ENCODE results near the gene IMP4. TPM values are rescaled to one million over a fixed set of nuclear protein-coding genes. Genes with fewer than 3 reads are reported as not detected.

The IMP4 gene
- total and polyA plus RNA-seq, 2 of the 8 experiments (the other 6 are each of a cell fraction or from before 2014, with no cell fraction given), result 96.8 to 194 TPM

- H4K8ac ChIP-seq (ENCODE audit: extremely low read depth, insufficient read depth, low read length), result no peak overlapping the region
- no peak overlapping the region for H3K9ac ChIP-seq (replicated peaks in 1 of 4; ENCODE audit: extremely low read depth in 1 of 4, low read depth in 3 of 4, low read length in 3 of 4)
- peaks cover 0 to 3% (median under 1%) of the 10 kb centered on the region in 4 experiments; a peak in 1 of 8 replicates for H3K36me3 ChIP-seq (ENCODE audit: control insufficient read depth in 2 of 4, insufficient read depth in 4 of 4, low read length in 3 of 4)
- no peak overlapping the region for H3K14ac ChIP-seq (ENCODE audit: insufficient read length)
- POLR2A ChIA-PET (ENCODE audit: partially characterized antibody), result interaction anchor here (1.3 kb wide), 1 partner anchor 9 kb away, joined by 3 read pairs; no protein-coding TSS in a partner anchor
- no peak for DNase-seq (ENCODE audit: low read depth in 1 of 2, low spot score in 2 of 2)
- FAIRE-seq, result no peak
- no peak overlapping the region for H4K91ac ChIP-seq (replicated peaks; ENCODE audit: insufficient read length, low read length)
- CTCF ChIA-PET (ENCODE audit: partially characterized antibody), result interaction anchor here (1.2 kb wide), 1 partner anchor 34 kb away, joined by 4 read pairs; no protein-coding TSS in a partner anchor
- no peak overlapping the region for H3K4me2 ChIP-seq (ENCODE audit: insufficient read depth in 1 of 2, low read depth in 2 of 2, low read length in 2 of 2)
- no peak overlapping the region for H2BK5ac ChIP-seq (ENCODE audit: low read depth, low read length)
- H3K4me1 ChIP-seq (replicated peaks in 1 of 4; ENCODE audit: control insufficient read depth in 3 of 4, insufficient read depth in 4 of 4, low read length in 3 of 4), result peaks cover 0 to 5% (median 4%) of the 10 kb centered on the region in 4 experiments; a peak in 4 of 7 replicates
- no peak overlapping the region for H2BK12ac ChIP-seq (ENCODE audit: low read depth, low read length)
- no peak overlapping the region for H4K5ac ChIP-seq (ENCODE audit: insufficient read length, low read depth, low read length)
- H2BK20ac ChIP-seq (ENCODE audit: low read length), result no peak overlapping the region
- H3K23ac ChIP-seq (ENCODE audit: insufficient read length), result no peak overlapping the region
- H4K20me1 ChIP-seq (replicated peaks in 1 of 2; ENCODE audit: control insufficient read depth in 1 of 2, insufficient read depth in 2 of 2, low read length in 2 of 2), result peaks cover 0 to 2% of the 10 kb centered on the region in 2 experiments
- no peak overlapping the region for H3K18ac ChIP-seq (ENCODE audit: extremely low read depth, low read length)
- no peaks in the 10 kb centered on the region for H3K9me3 ChIP-seq (ENCODE audit: insufficient read depth in 2 of 2, low read depth in 1 of 2, low read length in 1 of 2)
- peaks cover 0 to 11% of the 10 kb centered on the region in 2 experiments; a peak in 2 of 4 replicates for H3K79me2 ChIP-seq (ENCODE audit: control insufficient read depth in 1 of 2, insufficient read depth in 2 of 2, low read length in 2 of 2)
- H2AFZ ChIP-seq (ENCODE audit: low read length), result no peak overlapping the region
- H3K23me2 ChIP-seq (ENCODE audit: low read depth, low read length), result no peaks in the 10 kb centered on the region
- H3K4ac ChIP-seq (replicated peaks; ENCODE audit: insufficient read length, low read depth, low read length), result no peak overlapping the region
- no peaks in the 10 kb centered on the region for H3K27me3 ChIP-seq (replicated peaks in 1 of 4; ENCODE audit: control insufficient read depth in 3 of 4, extremely low read depth in 1 of 4, insufficient read depth in 3 of 4, low read length in 3 of 4)
- H2AK5ac ChIP-seq (ENCODE audit: low read depth, low read length), result no peak overlapping the region
- no peak overlapping the region for H3K56ac ChIP-seq (replicated peaks; ENCODE audit: insufficient read length, low read depth, low read length)
- no peak overlapping the region for H3K4me3 ChIP-seq (ENCODE audit: extremely low read depth in 1 of 4, insufficient read depth in 2 of 4, low read depth in 3 of 4, low read length in 4 of 4)
- no peak overlapping the region for H3K27ac ChIP-seq (ENCODE audit: low read depth, low read length)
- WGBS, 2 experiments (ENCODE audit: extremely low coverage in 1 of 2, insufficient coverage in 1 of 2, insufficient read length in 1 of 2, insufficient replicate concordance in 2 of 2, low coverage in 1 of 2, low lambda C conversion rate in 2 of 2, missing lambda C conversion rate in 1 of 2), result 94% methylated on average over 12 of the region's 12 CpGs; no CpG with 5 or more reads in 1 of the 2 experiments
- H2BK15ac ChIP-seq (ENCODE audit: low read length), result no peak overlapping the region
- no peak overlapping the region for H2BK120ac ChIP-seq (replicated peaks; ENCODE audit: low read depth, low read length)
- peaks cover 2% of the 10 kb centered on the region; the same call in 1 of the 2 replicates for H3K79me1 ChIP-seq (ENCODE audit: low read depth, low read length)
- no peak for TF ChIP-seq TCF12 (IDR thresholded peaks at IDR 0.05; ENCODE audit: low read depth, low read length)
Measured at GRCh38 chr2:130338793-130339345, 3.8 kb upstream of the IMP4 start.

Data from H1 (cell line).